ENCODE results near the gene MTHFD1L.
"Not testable (repeated sequence)": the region's sequence is repeated elsewhere in the genome, so short reads cannot be mapped to it uniquely, and the experiment has no call there.

The MTHFD1L gene

GRCh38 chr6:151101816-151102694 lies 236.6 kb downstream of the MTHFD1L start:
- DNase-seq = no peak

- no peak for DNase-seq
Observed at GRCh38 chr6:151103266-151103665, 237.8 kb downstream of the MTHFD1L start.

GRCh38 chr6:151107897-151108427 lies 242.5 kb downstream of the MTHFD1L start:
- DNase-seq = no peak

GRCh38 chr6:151108548-151108947 lies 243.0 kb downstream of the MTHFD1L start:
- no peak for DNase-seq

GRCh38 chr6:151109361-151109760 lies 243.9 kb downstream of the MTHFD1L start:
- DNase-seq = no peak

GRCh38 chr6:151109869-151110575 lies 244.5 kb downstream of the MTHFD1L start:
- no peak for DNase-seq

- no peak for DNase-seq
Observed at GRCh38 chr6:151110576-151110905, 245.0 kb downstream of the MTHFD1L start.

- no peak for DNase-seq
Observed at GRCh38 chr6:151111670-151112069, 246.2 kb downstream of the MTHFD1L start.

- DNase-seq = no peak
Observed at GRCh38 chr6:151112130-151112529, 246.6 kb downstream of the MTHFD1L start.

GRCh38 chr6:151112884-151113283 lies 247.4 kb downstream of the MTHFD1L start:
- DNase-seq = not testable (repeated sequence)

- DNase-seq = no peak
Observed at GRCh38 chr6:151113641-151114040, 248.1 kb downstream of the MTHFD1L start.

- DNase-seq = no peak
Observed at GRCh38 chr6:151118461-151119123, 253.1 kb downstream of the MTHFD1L start.

- DNase-seq = no peak
Observed at GRCh38 chr6:151119823-151120524, 254.5 kb downstream of the MTHFD1L start.

GRCh38 chr6:151121900-151122299 lies 256.4 kb downstream of the MTHFD1L start:
- no peak for DNase-seq

- not testable (repeated sequence) for DNase-seq
Observed at GRCh38 chr6:151123641-151124040, 258.1 kb downstream of the MTHFD1L start.

GRCh38 chr6:151125242-151125641 lies 259.7 kb downstream of the MTHFD1L start:
- DNase-seq = not testable (repeated sequence)

GRCh38 chr6:151125651-151126416 lies 260.3 kb downstream of the MTHFD1L start:
- not testable (repeated sequence) for DNase-seq

GRCh38 chr6:151126417-151126724 lies 260.9 kb downstream of the MTHFD1L start:
- not testable (repeated sequence) for DNase-seq

- DNase-seq = not testable (repeated sequence)
Observed at GRCh38 chr6:151127133-151127798, 261.8 kb downstream of the MTHFD1L start.

- no peak for DNase-seq
Observed at GRCh38 chr6:151128763-151129370, 263.4 kb downstream of the MTHFD1L start.

GRCh38 chr6:151130329-151130728 lies 264.8 kb downstream of the MTHFD1L start:
- DNase-seq = no peak
